ENCODE measurements around the gene POU2F3. TPM values are rescaled to one million over a fixed set of nuclear protein-coding genes. Genes with fewer than 3 reads are reported as not detected.

Gene POU2F3
- total and polyA plus RNA-seq, 8 donors: 0.18 to 1.9 (median 1.3) TPM; not detected in 2

GRCh38 chr11:120208001-120208441, 31.9 kb upstream of the POU2F3 start:
- Histone ChIP-seq H3K4me1 (peaks cover 23 to 52% (median 43%) of the 10 kb centered on the region in 4 donors), H3K9me3 (no peaks in the 10 kb centered on the region), H3K27ac (peak overlapping the region in 4 of 5 donors; percentile 47 to 93 (median 89)), H3K4me3 (no peak overlapping the region), H3K36me3 (no peaks in the 10 kb centered on the region), H3K27me3 (peaks cover 0 to 6% (median 0%) of the 10 kb centered on the region in 3 donors)
- no peak for DNase-seq
- intact Hi-C loops (cut with DNase I; ENCODE audit: low total_unique reads): no loop called here
- TF ChIP-seq POLR2AphosphoS5 (IDR thresholded peaks at IDR 0.05) (no peak), EP300 (IDR thresholded peaks at IDR 0.05) (no peak), POLR2A (IDR thresholded peaks at IDR 0.05) (no peak), CTCF (IDR thresholded peaks at IDR 0.05) (no peak)
- 38 to 51% (median 44%) methylated on average over 12 to 13 of the region's 13 CpGs for WGBS, 5 donors

GRCh38 chr11:120208777-120209176, 31.2 kb upstream of the POU2F3 start:
- H3K4me1 ChIP-seq: peaks cover 23 to 59% (median 49%) of the 10 kb centered on the region in 4 donors
- H3K27me3 ChIP-seq: peaks cover 0 to 6% (median 0%) of the 10 kb centered on the region in 3 donors
- H3K27ac ChIP-seq: peak overlapping the region; percentile 1 to 93 (median 88)
- no peaks in the 10 kb centered on the region for H3K9me3 ChIP-seq
- no peaks in the 10 kb centered on the region for H3K36me3 ChIP-seq
- WGBS, 5 donors: 49 to 67% (median 63%) methylated on average over 5 to 6 of the region's 6 CpGs
- intact Hi-C loops (cut with DNase I; ENCODE audit: low total_unique reads): no loop called here
- DNase-seq: peak in 1 of 2 donors; percentile 73
- H3K4me3 ChIP-seq: no peak overlapping the region
- TF ChIP-seq POLR2AphosphoS5 (IDR thresholded peaks at IDR 0.05): peak in 2 of 3 donors; percentile 7 to 53
- no peak for TF ChIP-seq CTCF (IDR thresholded peaks at IDR 0.05)

- intact Hi-C loops (cut with DNase I; ENCODE audit: low total_unique reads): no loop called here
- TF ChIP-seq POLR2AphosphoS5 (IDR thresholded peaks at IDR 0.05) (no peak), POLR2A (IDR thresholded peaks at IDR 0.05) (no peak), CTCF (IDR thresholded peaks at IDR 0.05) (no peak), EP300 (IDR thresholded peaks at IDR 0.05) (no peak)
Measured at GRCh38 chr11:120209746-120210625, 30.0 kb upstream of the POU2F3 start.

GRCh38 chr11:120210626-120211521, 29.1 kb upstream of the POU2F3 start, which contains the start of gene OAF:
TSS of gene OAF (plus strand) at chr11:120211032. CDS start at chr11:120211280, 248 bp downstream.
- DNase-seq: peak; percentile 64 to 95
- intact Hi-C loops (cut with DNase I; ENCODE audit: low total_unique reads): no loop called here
- Histone ChIP-seq H3K36me3 (peaks cover 0 to 10% (median 7%) of the 10 kb centered on the region in 4 donors), H3K9me3 (no peaks in the 10 kb centered on the region), H3K4me3 (peak within 1 kb of the TSS; percentile 70 to 89 (median 76)), H3K27ac (peak within 1 kb of the TSS; percentile 79 to 93 (median 88)), H3K27me3 (peaks cover 0 to 6% (median 0%) of the 10 kb centered on the region in 3 donors), H3K4me1 (peaks cover 23 to 78% (median 66%) of the 10 kb centered on the region in 4 donors)
- TF ChIP-seq POLR2A (IDR thresholded peaks at IDR 0.05) (no peak), CTCF (IDR thresholded peaks at IDR 0.05) (peak in 4 of 7 experiments; percentile 5 to 39 (median 28)), POLR2AphosphoS5 (IDR thresholded peaks at IDR 0.05) (peak in 2 of 3 donors; percentile 17 to 29), EP300 (IDR thresholded peaks at IDR 0.05) (no peak)
- 0 to 1% (median 1%) methylated on average over 25 to 108 of the region's 108 CpGs for WGBS, 5 donors

More at GRCh38 chr11:120209746-120210625, 30.0 kb upstream of the POU2F3 start:
- H3K27ac ChIP-seq: peak overlapping the region; percentile 72 to 93 (median 88)
- peaks cover 0 to 8% (median 6%) of the 10 kb centered on the region in 4 donors for H3K36me3 ChIP-seq
- 14 to 17% (median 17%) methylated on average over 26 of the region's 26 CpGs for WGBS, 5 donors
- H3K4me3 ChIP-seq: peak overlapping the region; percentile 70 to 89 (median 76)
- peaks cover 23 to 69% (median 57%) of the 10 kb centered on the region in 4 donors for H3K4me1 ChIP-seq
- no peaks in the 10 kb centered on the region for H3K9me3 ChIP-seq
- DNase-seq: no peak
- H3K27me3 ChIP-seq: peaks cover 0 to 6% (median 0%) of the 10 kb centered on the region in 3 donors

Data from stomach (tissue), 9 donors.